ENCODE measurements around the gene KLRC2.

GRCh38 chr12:10404798-10405197, 31.0 kb downstream of the KLRC2 start:
- TF ChIP-seq CTCF (conservative IDR thresholded peaks at IDR 0.05; ENCODE audit: low read depth, low read length) (no peak), SMC3 (IDR thresholded peaks at IDR 0.05; ENCODE audit: low read depth, low read length) (no peak), MAFK (IDR thresholded peaks at IDR 0.05; ENCODE audit: low read depth, low read length) (no peak), CEBPB (IDR thresholded peaks at IDR 0.05; ENCODE audit: low read depth, low read length) (no peak), POLR2A (IDR thresholded peaks at IDR 0.05; ENCODE audit: low read depth, low read length) (no peak), RCOR1 (IDR thresholded peaks at IDR 0.05; ENCODE audit: insufficient replicate concordance, low read length) (no peak), MAZ (IDR thresholded peaks at IDR 0.05; ENCODE audit: borderline replicate concordance, low read depth, low read length) (no peak), RAD21 (IDR thresholded peaks at IDR 0.05; ENCODE audit: low read length) (no peak)

Data from IMR-90 (cell line).